GM21526 (cell line): ENCODE results near the gene CFAP90.
A peak's percentile ranks its signal among the peaks of the same experiment; 100 is the strongest.

Source experiments
- ATAC-seq: cut with Tn5 transposase; IDR thresholded peaks from one replicate; pipeline ENCODE4 v1.9.1; 2021; ENCODE audit warnings: moderate library complexity; ENCODE audit not compliant: unreplicated experiment, low FRiP score

The CFAP90 gene, protein sequence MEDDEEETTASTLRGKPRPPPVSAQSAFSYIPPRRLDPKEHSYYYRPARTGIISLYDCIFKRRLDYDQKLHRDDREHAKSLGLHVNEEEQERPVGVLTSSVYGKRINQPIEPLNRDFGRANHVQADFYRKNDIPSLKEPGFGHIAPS

GRCh38 chr5:7850395-7851239 is at the start of gene CFAP90:
Gene CFAP90 (minus strand): TSS chr5:7851133. CDS start chr5:7851021, 112 bp downstream.
- ATAC-seq: no peak

- ATAC-seq: no peak
Measured at GRCh38 chr5:7897014-7897600, 46.2 kb upstream of the CFAP90 start.

- peak; percentile 96 for ATAC-seq
Measured at GRCh38 chr5:7894860-7895259, 43.9 kb upstream of the CFAP90 start.

GRCh38 chr5:7894439-7894838 is 43.5 kb upstream of the CFAP90 start:
- ATAC-seq: no peak

DNA sequence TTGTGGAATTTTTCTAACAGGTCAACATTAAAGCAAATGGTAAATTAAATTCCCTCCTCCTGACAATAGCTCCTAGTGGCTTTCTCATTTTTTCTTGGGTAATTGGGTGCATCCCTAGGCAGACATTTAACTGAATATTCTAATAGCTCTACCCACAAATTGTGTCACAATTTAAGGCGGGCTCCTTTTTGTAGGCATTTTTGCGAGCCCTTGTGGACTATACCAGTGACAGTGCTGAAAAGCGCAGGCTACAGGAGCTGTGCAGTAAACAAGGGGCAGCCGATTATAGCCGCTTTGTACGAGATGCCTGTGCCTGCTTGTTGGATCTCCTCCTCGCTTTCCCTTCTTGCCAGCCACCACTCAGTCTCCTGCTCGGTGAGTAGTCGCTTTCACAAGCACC is 38.0 kb upstream of the CFAP90 start:
- no peak for ATAC-seq

- peak; percentile 51 for ATAC-seq
Measured at GRCh38 chr5:7886849-7887475, 36.0 kb upstream of the CFAP90 start.

GRCh38 chr5:7884491-7885267 is 33.7 kb upstream of the CFAP90 start:
- no peak for ATAC-seq

DNA sequence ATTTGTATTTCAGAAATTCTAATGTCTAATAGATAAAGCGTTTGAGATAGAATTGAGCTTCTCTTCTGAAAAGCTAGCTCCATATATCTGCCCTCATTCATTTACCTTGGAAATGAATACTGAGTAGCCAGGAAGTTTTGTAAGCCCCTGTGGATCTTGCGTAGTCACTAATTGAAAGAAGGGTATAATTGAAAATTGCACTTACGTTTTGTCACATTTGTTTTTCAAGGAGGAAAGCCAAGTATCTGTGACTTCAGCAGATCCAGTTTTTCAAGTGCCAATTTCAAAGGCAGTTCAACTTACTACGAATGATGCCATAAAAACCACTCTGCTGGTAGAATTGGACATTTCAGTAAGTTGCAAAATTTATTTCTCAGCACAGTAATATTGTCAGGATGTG is 32.0 kb upstream of the CFAP90 start:
- ATAC-seq: no peak

- no peak for ATAC-seq
Measured at GRCh38 chr5:7881816-7882215, 30.9 kb upstream of the CFAP90 start.

- no peak for ATAC-seq
Measured at GRCh38 chr5:7881091-7881490, 30.2 kb upstream of the CFAP90 start.

DNA sequence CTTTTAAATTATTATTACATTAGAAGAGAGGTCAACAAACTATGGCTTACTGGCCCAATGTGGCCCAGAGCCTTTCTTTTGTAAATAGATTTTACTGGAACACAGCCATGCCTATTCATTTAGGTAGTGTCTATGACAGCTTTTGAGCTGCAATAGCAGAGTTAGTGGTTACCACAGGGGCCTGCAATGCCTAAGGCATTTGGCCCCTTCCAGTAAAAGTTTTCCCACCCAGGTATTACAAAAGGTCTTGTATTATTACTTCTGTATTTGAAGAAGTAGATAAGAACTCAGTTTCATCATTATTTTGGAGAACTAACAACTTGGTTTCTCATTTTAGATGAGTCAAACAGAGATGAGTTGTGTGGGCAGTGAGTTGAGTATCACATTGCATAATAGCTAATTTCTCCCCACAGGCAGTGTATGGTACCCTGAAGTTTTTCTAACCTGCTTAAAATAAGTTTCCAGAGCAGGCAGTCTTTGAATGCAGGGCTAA is 27.5 kb upstream of the CFAP90 start:
- ATAC-seq: peak; percentile 97

DNA sequence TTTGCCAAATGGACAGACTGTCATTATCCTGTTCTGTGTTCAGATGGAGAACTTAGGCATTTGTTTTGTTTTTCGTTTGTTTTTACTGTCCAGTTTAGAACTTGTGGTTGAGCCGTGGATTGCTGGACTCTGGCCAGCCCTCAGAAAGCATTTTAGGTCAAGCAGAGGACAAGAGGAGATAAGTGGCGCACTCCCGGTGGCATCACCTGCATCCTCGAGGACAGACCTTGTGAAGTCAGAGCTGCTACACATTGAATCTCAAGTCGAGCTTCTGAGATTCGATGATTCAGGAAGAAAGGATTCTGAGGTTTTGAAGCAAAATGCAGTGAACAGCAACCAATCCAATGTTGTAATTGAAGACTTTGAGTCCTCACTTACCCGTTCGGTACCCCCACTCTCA is 26.9 kb upstream of the CFAP90 start:
- no peak for ATAC-seq

- peak; percentile 35 for ATAC-seq
Measured at GRCh38 chr5:7876867-7877266, 25.9 kb upstream of the CFAP90 start.

- no peak for ATAC-seq
Measured at GRCh38 chr5:7875151-7875550, 24.2 kb upstream of the CFAP90 start.

- no peak for ATAC-seq
Measured at GRCh38 chr5:7874639-7875038, 23.7 kb upstream of the CFAP90 start.

- ATAC-seq: peak; percentile 17
Measured at GRCh38 chr5:7873216-7873615, 22.3 kb upstream of the CFAP90 start.

GRCh38 chr5:7872517-7873130 is 21.7 kb upstream of the CFAP90 start:
- no peak for ATAC-seq

GRCh38 chr5:7871653-7872052 is 20.7 kb upstream of the CFAP90 start:
- ATAC-seq: peak; percentile 22

DNA sequence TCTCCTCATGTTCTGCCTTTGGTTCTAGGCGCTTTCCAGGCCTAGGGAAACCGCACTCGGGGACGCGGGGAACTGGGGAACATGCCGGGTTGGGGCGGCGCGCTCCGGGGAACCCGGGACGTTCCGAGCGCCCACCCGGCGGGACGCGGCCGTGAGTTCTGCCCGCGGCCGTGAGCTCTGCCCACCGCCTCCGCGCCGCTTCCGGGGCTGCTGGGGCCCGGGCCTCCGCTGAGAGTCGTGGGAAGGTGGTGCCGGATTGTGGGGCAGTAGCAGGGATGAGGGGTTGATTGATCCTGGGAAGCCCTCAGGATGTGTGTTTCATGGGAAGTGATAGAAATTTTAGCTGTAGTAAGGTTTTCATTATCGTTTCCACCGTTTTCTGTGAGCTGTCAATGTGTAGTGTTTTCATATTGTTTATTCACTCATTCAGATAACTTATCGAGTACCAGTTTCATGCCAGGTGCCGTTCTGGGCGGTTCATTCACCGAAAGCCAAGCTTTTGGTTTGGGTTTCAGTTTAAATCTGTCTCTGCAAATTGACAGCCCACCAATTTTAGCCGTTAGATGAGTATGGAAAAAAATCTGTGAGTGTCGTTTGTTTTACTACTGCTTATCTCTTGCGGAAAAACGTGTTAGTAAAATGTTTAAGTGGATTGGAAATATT is 18.7 kb upstream of the CFAP90 start:
- peak; percentile 28 for ATAC-seq
